Gastroesophageal sphincter (tissue), 4 donors: ENCODE measurements around the gene RALY. TPM values are rescaled to one million over a fixed set of nuclear protein-coding genes. Genes with fewer than 3 reads are reported as not detected.

Experiments
- ATAC-seq: fragments of 150-250 bp; one replicate; pipeline ENCODE4 v1.9.1; 2016; ENCODE audit warnings: mild to moderate bottlenecking, moderate library complexity
- H3K27ac ChIP-seq, 4 donors: fragments of 200-600 bp; sonication (generic) in 3 of 4; 1 replicate in 3 of 4; 2 replicates in 1 of 4; pipeline ENCODE4 v1.5.1; 2016 to 2019
- H3K27me3 ChIP-seq: fragments of 200-600 bp; sonication (generic); one replicate; pipeline ENCODE4 v1.5.1; 2019
- H3K36me3 ChIP-seq, 2 donors: fragments of 200-600 bp; sonication (generic); one replicate each; pipeline ENCODE4 v1.5.1; 2019; ENCODE audit warnings: control low read depth in 1 of 2
- H3K4me1 ChIP-seq, 3 donors: fragments of 200-600 bp; sonication (generic); 1 replicate in 2 of 3; 2 replicates in 1 of 3; pipeline ENCODE4 v1.5.1; 2016 to 2019; ENCODE audit warnings: control low read depth in 2 of 3
- H3K4me3 ChIP-seq, 2 donors: fragments of 200-600 bp; sonication (generic); one replicate each; pipeline ENCODE4 v1.5.1; 2019; ENCODE audit warnings: mild to moderate bottlenecking in 1 of 2, moderate library complexity in 1 of 2
- H3K9me3 ChIP-seq, 3 donors: fragments of 200-600 bp; sonication (generic); one replicate each; pipeline ENCODE4 v1.5.1; 2017 to 2019; ENCODE audit warnings: control low read depth in 2 of 3
- CTCF ChIP-seq, 4 experiments: fragments of 200-600 bp in 2 of 4; fragments of 450-650 bp in 2 of 4; sonication (generic) in 1 of 4; IDR thresholded peaks; one replicate each; pipeline ENCODE4 v1.5.1; 2017 to 2019; ENCODE audit warnings: antibody characterized with exemption in 4 of 4, mild to moderate bottlenecking in 2 of 4, moderate library complexity in 2 of 4
- EP300 ChIP-seq: sonication (generic); formaldehyde crosslinking; IDR thresholded peaks from one replicate; pipeline ENCODE4 v1.6.1; 2017; ENCODE audit warnings: antibody characterized with exemption, mild to moderate bottlenecking
- POLR2A ChIP-seq, 2 donors: fragments of 450-650 bp; IDR thresholded peaks; one replicate each; pipeline ENCODE4 v1.6.1; 2017; ENCODE audit warnings: antibody characterized with exemption in 2 of 2, mild to moderate bottlenecking in 2 of 2, moderate library complexity in 1 of 2
- POLR2AphosphoS5 ChIP-seq: sonication (generic); formaldehyde crosslinking; IDR thresholded peaks from one replicate; pipeline ENCODE4 v1.6.1; 2017; ENCODE audit warnings: antibody characterized with exemption
- WGBS, 2 donors: methylation state at CpG; one replicate each; pipeline ENCODE4 v1.1.5; 2018; ENCODE audit warnings: low coverage in 1 of 2; 5-methylcytosine and 5-hydroxymethylcytosine counted together
- total RNA-seq, 4 donors: library from RNA; depleted of rRNA; stranded (reverse); fragments of >200 nt; gene quantifications; one replicate each; pipeline ENCODE4 v1.1.0, GENCODE V29; 2016

The RALY gene
- total RNA-seq, 4 donors from 2014 or later = 76.6 to 124 (median 98.8) TPM

GRCh38 chr20:34099675-34100074 lies 106.0 kb downstream of the RALY start:
- WGBS, 2 donors = 69 to 100% methylated on average over 1 to 5 of the region's 5 CpGs
- Histone ChIP-seq H3K36me3 (peaks cover 7 to 100% of the 10 kb centered on the region in 2 donors), H3K9me3 (no peaks in the 10 kb centered on the region), H3K27ac (no peak overlapping the region), H3K27me3 (no peaks in the 10 kb centered on the region), H3K4me3 (no peak overlapping the region), H3K4me1 (peaks cover 0 to 8% (median 0%) of the 10 kb centered on the region in 3 donors)
- TF ChIP-seq POLR2A (IDR thresholded peaks at IDR 0.05) (no peak), EP300 (no peak), POLR2AphosphoS5 (no peak), CTCF (IDR thresholded peaks at IDR 0.05) (no peak)
- no peak for ATAC-seq

GRCh38 chr20:34100576-34100975 lies 106.9 kb downstream of the RALY start:
- no peak for TF ChIP-seq CTCF (IDR thresholded peaks at IDR 0.05)
- TF ChIP-seq POLR2A (IDR thresholded peaks at IDR 0.05) = no peak
- TF ChIP-seq EP300 = no peak
- no peak for TF ChIP-seq POLR2AphosphoS5
- Histone ChIP-seq H3K27me3 (no peaks in the 10 kb centered on the region), H3K9me3 (no peaks in the 10 kb centered on the region), H3K27ac (no peak overlapping the region), H3K4me3 (no peak overlapping the region), H3K36me3 (peaks cover 6 to 98% of the 10 kb centered on the region in 2 donors), H3K4me1 (peaks cover 0 to 14% (median 0%) of the 10 kb centered on the region in 3 donors)
- no peak for ATAC-seq
- WGBS, 2 donors = 72 to 77% methylated on average over 3 of the region's 3 CpGs

- Histone ChIP-seq H3K27ac (no peak overlapping the region), H3K9me3 (no peaks in the 10 kb centered on the region), H3K4me3 (no peak overlapping the region), H3K36me3 (peaks cover 3 to 81% of the 10 kb centered on the region in 2 donors), H3K4me1 (peaks cover 0 to 32% (median 0%) of the 10 kb centered on the region in 3 donors), H3K27me3 (no peaks in the 10 kb centered on the region)
- WGBS, 2 donors = 83 to 94% methylated on average over 2 of the region's 2 CpGs
- TF ChIP-seq CTCF (IDR thresholded peaks at IDR 0.05) (no peak), POLR2AphosphoS5 (no peak), POLR2A (IDR thresholded peaks at IDR 0.05) (no peak), EP300 (no peak)
- ATAC-seq = no peak
Observed at GRCh38 chr20:34102342-34102741, 108.6 kb downstream of the RALY start.

GRCh38 chr20:34104059-34104458 lies 110.3 kb downstream of the RALY start:
- 92 to 97% methylated on average over 3 of the region's 3 CpGs for WGBS, 2 donors
- Histone ChIP-seq H3K27ac (no peak overlapping the region), H3K9me3 (no peaks in the 10 kb centered on the region), H3K4me1 (peaks cover 0 to 49% (median 4%) of the 10 kb centered on the region in 3 donors), H3K4me3 (no peak overlapping the region), H3K27me3 (no peaks in the 10 kb centered on the region), H3K36me3 (peaks cover 3 to 66% of the 10 kb centered on the region in 2 donors)
- no peak for ATAC-seq
- TF ChIP-seq CTCF (IDR thresholded peaks at IDR 0.05) (no peak), POLR2AphosphoS5 (no peak), POLR2A (IDR thresholded peaks at IDR 0.05) (no peak), EP300 (no peak)

GRCh38 chr20:34105978-34106675 lies 112.4 kb downstream of the RALY start:
- no peaks in the 10 kb centered on the region for H3K9me3 ChIP-seq
- 80 to 93% methylated on average over 2 to 3 of the region's 3 CpGs for WGBS, 2 donors
- no peak for TF ChIP-seq CTCF (IDR thresholded peaks at IDR 0.05)
- TF ChIP-seq POLR2AphosphoS5 = no peak
- TF ChIP-seq POLR2A (IDR thresholded peaks at IDR 0.05) = no peak
- no peak for TF ChIP-seq EP300
- no peaks in the 10 kb centered on the region for H3K27me3 ChIP-seq
- H3K4me3 ChIP-seq = no peak overlapping the region
- peaks cover 3 to 54% of the 10 kb centered on the region in 2 donors for H3K36me3 ChIP-seq
- ATAC-seq = no peak
- H3K4me1 ChIP-seq = peaks cover 3 to 63% (median 17%) of the 10 kb centered on the region in 3 donors
- H3K27ac ChIP-seq = no peak overlapping the region
